Epithelial cell of esophagus (primary cell): ENCODE measurements around the gene CACNA1B.

Source experiments
- DNase-seq: peaks from one replicate; pipeline ENCODE4 v3.0.0; 2010; ENCODE audit warnings: low read depth
- H3K4me3 ChIP-seq: 2 replicates; pipeline ENCODE4 v1.5.1; 2011; ENCODE audit warnings: mild to moderate bottlenecking, low read length, control low read depth
- CTCF ChIP-seq: IDR thresholded peaks from 2 replicates; pipeline ENCODE4 v1.5.1; 2011; ENCODE audit warnings: low read depth, mild to moderate bottlenecking, low read length, control low read depth, inconsistent platforms; ENCODE audit not compliant: insufficient read depth; ENCODE audit errors: missing control alignments

CACNA1B gene

DNA sequence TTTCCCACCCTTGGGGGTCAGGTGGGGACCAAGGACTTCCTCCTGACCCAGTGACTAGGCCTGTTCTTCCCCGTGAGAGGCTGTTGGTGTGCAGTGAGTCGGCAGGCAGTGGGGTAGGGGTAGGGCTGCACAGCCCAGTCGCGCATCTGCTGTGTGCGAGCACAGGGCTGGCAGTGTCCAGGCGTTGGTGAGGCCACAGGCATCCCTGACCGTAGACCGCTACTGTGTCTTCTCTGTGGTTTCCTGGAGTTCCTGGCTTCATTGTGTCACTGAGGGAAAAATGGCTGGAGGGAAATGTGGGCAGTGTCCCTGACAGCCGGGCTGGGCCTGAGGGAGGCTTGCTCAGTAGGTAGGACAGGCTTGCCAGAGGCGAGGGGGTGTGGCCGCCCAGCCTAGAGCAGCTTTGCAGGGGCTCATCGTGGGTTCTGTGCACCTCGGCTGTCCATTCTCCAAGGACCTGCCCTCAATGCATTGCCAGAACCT is 95.4 kb downstream of the CACNA1B start:
- H3K4me3 ChIP-seq = no peak overlapping the region
- no peak for TF ChIP-seq CTCF
- no peak for DNase-seq

DNA sequence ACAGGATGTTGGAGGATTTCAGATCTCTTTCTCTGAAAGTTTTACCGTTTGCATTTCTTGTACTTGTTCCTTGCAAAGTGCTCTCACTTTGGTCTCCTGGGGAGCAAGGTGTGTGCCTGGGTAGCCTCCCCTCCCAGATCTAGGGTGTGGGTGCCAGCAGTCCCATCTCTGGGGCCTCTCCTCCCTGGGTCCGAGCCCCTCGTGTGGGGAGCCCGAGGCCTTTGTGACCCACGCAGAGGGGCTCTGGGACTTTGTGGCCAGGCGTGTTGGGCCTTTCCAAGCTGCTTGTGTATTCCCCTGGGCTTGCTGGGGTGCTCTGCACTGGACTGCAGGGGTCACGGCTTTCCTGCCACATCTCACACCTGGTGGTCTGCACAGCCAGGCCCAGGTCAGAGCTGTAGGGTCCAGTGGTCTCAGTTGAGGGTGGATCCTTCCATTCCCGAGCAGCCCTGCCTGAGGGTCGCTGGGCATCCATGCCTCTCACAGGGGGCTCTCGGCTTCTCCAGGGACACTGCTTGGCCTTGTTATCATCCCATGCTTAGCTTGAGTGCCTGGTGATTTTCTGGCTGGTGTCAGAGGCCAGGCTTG is 96.3 kb downstream of the CACNA1B start:
- DNase-seq = no peak
- H3K4me3 ChIP-seq = no peak overlapping the region
- TF ChIP-seq CTCF = no peak

DNA sequence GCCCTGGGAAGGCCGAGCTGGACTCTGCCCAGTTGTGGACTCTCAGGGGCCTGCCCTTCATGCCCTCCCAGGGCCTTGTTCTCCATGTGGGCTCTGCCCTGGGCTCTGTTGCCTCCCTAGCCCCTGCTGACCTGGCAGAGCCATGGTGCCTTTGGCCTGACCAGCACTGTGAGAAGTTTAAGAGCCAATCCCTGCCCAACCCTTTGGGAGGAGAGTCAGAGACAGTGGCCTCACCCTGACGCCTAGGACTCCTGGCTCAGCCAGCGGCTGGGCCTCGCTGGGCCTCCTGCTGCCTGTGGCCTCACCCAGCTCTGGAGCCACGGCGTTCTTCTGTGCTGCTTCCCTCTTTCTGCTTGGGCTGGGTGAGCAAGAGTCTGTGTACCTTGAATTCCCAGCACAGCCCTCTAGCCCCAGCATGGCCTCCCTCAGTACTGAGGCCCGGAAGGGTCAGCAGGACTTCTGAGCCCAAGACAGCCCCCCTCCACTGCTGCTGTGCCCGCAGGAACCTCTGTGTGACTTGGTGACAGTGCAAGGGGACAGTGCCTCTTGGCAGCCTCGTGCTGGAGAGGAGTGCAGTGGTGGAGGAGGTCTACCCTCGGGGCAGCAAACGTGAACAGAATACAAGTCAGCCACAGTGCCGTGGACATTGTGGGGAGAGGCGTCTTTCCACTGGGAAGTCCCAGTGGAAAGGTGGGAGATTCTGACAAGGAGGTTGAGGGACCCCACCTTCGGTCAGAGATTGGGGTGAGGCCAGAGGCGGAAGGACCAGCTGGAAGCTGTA is 97.4 kb downstream of the CACNA1B start:
- no peak for DNase-seq
- TF ChIP-seq CTCF = no peak
- H3K4me3 ChIP-seq = no peak overlapping the region

DNA sequence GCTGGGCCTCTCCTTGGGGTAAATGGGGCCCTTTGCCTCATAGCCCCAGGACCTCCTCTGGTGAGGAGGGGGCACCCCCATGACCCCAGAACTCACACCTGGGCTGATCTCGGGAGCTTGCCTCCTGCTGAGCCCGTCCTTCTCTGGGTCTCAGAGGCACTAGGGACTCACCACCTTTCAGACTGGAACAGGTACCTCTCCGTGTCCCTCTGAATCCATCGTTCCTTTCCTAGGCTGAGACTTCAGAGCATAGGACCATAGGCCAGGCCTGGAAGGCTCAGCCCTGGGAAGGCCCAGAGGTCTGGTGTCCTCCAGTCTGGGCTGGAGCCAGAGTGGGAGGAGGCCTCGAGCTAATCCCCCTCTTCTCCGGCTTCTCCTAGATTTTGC is 97.9 kb downstream of the CACNA1B start:
- no peak for DNase-seq
- no peak overlapping the region for H3K4me3 ChIP-seq

GRCh38 chr9:137975936-137976565 is 98.5 kb downstream of the CACNA1B start:
- H3K4me3 ChIP-seq = no peak overlapping the region
- no peak for DNase-seq
- no peak for TF ChIP-seq CTCF

More for the DNA sequence above, 97.9 kb downstream of the CACNA1B start:
- TF ChIP-seq CTCF = no peak

DNA sequence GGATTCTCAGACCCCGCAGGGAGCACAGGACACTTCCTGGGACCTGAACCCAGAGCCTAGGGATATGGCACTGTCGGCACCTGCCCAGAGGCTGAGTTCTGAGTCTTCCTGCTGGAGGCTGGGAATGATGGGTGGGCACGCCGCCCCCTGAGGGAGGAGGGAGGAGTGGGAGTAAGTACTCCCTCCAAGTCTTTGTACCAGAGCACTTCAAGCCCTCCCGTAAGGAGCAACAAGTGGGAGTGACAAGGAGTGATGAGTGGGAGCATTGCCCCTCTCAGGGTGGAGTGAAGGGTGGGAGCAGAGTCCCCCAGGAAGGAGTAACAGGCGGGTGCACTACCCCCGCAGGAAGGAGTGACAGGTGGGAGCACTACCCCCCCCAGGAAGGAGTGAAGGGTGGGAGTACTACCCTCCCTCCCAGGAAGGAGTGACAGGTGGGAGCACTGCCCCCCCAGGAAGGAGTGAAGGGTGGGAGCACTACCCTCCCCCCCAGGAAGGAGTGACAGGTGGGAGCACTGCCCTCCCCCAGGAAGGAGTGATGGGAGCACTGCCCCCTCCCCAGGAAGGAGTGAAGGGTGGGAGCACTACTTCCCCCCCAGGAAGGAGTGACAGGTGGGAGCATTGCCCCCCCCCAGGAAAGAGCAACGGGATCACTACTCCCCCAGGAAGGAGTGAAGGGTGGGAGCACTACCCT is 100.1 kb downstream of the CACNA1B start:
- TF ChIP-seq CTCF = no peak
- DNase-seq = no peak
- H3K4me3 ChIP-seq = no peak overlapping the region
